Neuron (in vitro differentiated cells): ENCODE measurements around the gene SARNP.

Experiments
- H2AFZ ChIP-seq: one replicate; pipeline ENCODE4 v1.6.1; 2013; ENCODE audit warnings: low read depth, mild to moderate bottlenecking, inconsistent platforms, low read length, moderate library complexity
- H3K27me3 ChIP-seq: one replicate; pipeline ENCODE4 v1.6.1; 2013; ENCODE audit warnings: low read length; ENCODE audit not compliant: insufficient read depth
- H3K36me3 ChIP-seq: one replicate; pipeline ENCODE4 v1.6.1; 2013; ENCODE audit warnings: low read length; ENCODE audit not compliant: insufficient read depth
- H3K4me1 ChIP-seq: one replicate; pipeline ENCODE4 v1.6.1; 2013; ENCODE audit warnings: low read length; ENCODE audit not compliant: insufficient read depth
- H3K4me3 ChIP-seq: 2 replicates; pipeline ENCODE4 v1.5.1; 2013; ENCODE audit warnings: mild to moderate bottlenecking, low read length, moderate library complexity
- H3K9me3 ChIP-seq: one replicate; pipeline ENCODE4 v1.6.1; 2013; ENCODE audit warnings: low read length

SARNP gene

DNA sequence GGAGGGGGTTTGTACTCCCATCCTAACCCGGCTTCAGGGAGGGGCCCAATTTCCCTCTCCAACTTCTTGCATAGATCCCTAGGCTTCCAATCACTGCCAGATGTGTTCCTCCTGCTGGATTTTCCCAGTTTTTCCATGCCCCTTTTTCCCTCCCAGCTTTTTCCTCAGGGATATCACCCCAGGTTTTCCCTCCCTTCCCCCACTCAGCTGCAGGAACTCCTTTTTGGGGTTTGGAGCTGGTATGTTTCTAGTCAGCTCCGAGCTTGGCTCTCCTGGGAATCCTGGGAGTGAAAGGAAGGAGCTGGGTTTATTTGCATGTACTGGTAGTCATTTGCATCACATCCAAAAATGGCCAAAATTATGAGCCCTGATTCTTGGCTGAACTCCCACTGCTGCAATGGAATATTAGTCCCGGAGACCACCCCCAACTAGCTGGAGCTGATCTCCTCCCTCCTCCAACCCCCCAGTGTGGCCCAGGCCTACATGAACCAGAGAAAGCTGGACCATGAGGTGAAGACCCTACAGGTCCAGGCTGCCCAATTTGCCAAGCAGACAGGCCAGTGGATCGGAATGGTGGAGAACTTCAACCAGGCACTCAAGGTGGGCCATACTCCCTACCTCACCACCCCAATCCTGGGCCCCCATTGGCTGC is 98.8 kb downstream of the SARNP start:
- H3K9me3 ChIP-seq = no peaks in the 10 kb centered on the region
- no peak overlapping the region for H3K4me3 ChIP-seq
- H3K4me1 ChIP-seq = peaks cover 24% of the 10 kb centered on the region
- no peaks in the 10 kb centered on the region for H3K27me3 ChIP-seq
- H3K36me3 ChIP-seq = peaks cover 7% of the 10 kb centered on the region
- H2AFZ ChIP-seq = no peak overlapping the region

DNA sequence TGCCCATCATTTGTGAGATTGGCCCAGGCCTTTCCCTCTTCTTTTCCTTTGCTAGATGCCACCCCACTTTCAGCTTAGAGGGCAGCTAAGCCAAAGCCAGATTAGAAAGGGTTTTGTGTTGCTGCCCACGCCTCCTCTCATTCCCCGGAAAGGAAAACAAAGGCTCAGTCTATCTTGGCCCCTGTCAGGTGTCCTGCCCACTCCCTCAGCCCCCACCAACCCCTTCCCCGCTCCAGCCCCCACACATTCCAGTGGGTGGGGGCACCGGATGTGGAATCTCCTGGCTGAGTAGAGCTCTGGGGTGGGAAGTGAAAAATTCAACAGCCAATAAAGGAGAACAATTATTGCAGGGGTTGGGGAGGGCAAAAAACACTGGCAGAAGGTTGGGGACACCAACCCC is 99.5 kb downstream of the SARNP start:
- no peak overlapping the region for H3K4me3 ChIP-seq

DNA sequence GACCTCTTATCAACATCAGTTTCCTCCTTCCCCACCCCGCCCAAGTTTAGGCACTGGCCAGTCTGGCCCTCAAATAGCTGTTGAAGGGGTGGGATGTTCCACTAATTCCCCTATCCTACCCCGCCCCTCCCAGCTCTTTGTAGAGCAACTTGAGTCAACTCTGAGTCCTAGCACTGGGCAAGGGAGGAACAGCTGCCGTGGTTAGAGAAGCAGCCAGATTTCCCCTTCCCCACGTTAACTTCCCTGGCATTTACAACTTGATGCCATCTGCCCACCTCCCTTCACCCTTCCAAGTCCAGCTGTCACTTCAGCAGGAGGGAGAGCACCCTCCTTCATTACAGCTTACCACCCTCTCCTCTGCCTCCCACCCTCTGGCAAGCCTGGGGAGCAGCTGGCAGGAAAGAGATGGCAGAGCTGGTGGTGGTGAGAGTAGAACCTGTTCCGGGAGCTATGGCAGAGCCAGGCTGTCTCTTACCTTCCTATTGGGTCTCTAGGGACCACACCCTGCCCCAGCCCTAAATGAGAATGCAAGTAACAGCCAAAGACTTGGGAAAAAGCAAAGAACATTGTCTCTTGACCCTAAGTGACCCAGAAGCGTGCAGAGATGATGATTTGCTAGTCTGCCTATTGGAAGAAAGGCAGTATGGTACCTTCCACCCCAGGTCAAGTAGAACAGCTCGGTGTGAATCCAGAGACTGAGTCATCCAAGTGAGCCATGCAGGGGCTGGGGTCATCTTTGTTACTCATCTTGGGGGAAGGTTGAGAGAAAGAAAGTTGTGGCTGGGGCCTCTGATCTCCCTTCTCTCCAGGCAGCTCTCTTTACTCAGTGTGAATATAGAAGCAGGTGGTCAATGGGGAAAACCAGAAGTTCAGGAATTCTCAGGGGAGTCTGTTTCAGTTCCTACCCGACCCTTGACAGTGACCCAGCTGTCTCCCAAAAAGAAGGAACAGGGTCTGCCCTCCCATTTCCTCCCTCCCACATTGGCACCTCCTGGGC is 100.2 kb downstream of the SARNP start:
- no peaks in the 10 kb centered on the region for H3K9me3 ChIP-seq
- H3K4me1 ChIP-seq = peaks cover 24% of the 10 kb centered on the region
- H3K27me3 ChIP-seq = no peaks in the 10 kb centered on the region
- no peak overlapping the region for H2AFZ ChIP-seq
- H3K36me3 ChIP-seq = peaks cover 7% of the 10 kb centered on the region
- H3K4me3 ChIP-seq = peak overlapping the region; percentile 86

More for the DNA sequence above, 99.5 kb downstream of the SARNP start:
- peaks cover 7% of the 10 kb centered on the region for H3K36me3 ChIP-seq
- H3K4me1 ChIP-seq = peaks cover 24% of the 10 kb centered on the region
- no peaks in the 10 kb centered on the region for H3K9me3 ChIP-seq
- no peaks in the 10 kb centered on the region for H3K27me3 ChIP-seq
- no peak overlapping the region for H2AFZ ChIP-seq

DNA sequence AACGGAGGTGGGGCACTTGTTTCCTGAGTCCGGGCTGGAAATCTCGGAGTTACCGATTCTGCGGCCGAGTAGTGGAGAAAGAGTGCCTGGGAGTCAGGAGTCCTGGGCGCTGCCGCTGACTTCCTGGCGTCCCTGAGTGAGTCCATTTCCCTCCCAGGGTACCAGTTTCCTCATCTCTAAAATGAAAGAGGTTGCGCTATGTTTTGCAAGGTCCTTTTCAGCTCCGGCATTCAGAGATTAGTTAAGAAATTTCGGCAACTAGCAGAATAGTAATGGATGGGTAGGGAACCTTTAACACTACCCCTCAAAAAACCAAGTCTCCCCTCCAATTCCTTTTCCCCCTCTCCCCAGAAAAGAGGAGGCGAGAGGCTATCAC is 101.0 kb downstream of the SARNP start:
- peak overlapping the region; percentile 86 for H3K4me3 ChIP-seq
- no peaks in the 10 kb centered on the region for H3K9me3 ChIP-seq
- peaks cover 2% of the 10 kb centered on the region for H3K27me3 ChIP-seq
- peaks cover 24% of the 10 kb centered on the region for H3K4me1 ChIP-seq
- peaks cover 5% of the 10 kb centered on the region for H3K36me3 ChIP-seq
- H2AFZ ChIP-seq = peak overlapping the region; percentile 89

DNA sequence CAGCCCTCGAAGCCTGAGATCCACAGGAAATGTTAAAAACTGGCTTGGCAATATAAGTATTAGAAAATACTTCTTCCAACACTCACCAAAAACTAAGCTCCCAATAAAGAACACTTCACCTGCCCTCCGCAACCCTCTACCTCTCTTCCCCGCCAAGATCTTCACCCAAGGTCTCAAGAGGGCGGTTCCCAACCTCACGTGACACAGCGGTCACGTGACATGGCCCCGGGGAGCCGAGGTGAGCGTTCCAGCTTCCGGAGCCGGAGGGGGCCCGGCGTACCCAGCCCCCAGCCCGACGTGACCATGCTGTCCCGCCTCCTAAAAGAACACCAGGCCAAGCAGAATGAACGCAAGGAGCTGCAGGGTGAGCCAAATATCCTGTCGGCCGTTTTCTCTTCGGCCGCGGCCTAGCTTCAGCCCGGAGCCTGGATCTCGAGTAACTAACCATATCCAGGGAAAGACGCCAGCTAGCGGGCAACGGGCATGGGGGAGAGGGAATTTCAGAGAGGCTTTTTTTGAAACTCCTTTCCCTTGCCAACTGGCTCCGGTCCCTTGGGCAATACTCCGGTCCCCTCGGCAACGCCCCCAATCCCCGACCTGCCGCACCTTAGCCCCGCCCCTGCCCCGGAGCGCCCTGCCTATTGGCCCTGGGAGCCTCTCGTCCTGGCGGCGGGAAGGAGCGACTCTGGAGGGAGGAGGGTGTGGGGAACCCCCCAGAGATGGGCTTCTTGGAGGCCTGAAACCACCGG is 101.5 kb downstream of the SARNP start, which contains the start of gene BLOC1S1:
TSS of gene BLOC1S1 (plus strand) at position 214 of the 749 bp plus-strand sequence. CDS start at position 220, 6 bp downstream.
- Histone ChIP-seq H3K36me3 (peaks cover 5% of the 10 kb centered on the region), H3K4me1 (peaks cover 24% of the 10 kb centered on the region), H3K27me3 (peaks cover 2% of the 10 kb centered on the region), H3K4me3 (peak within 1 kb of the TSS; percentile 86), H2AFZ (peak within 1 kb of the TSS; percentile 89), H3K9me3 (no peaks in the 10 kb centered on the region)

DNA sequence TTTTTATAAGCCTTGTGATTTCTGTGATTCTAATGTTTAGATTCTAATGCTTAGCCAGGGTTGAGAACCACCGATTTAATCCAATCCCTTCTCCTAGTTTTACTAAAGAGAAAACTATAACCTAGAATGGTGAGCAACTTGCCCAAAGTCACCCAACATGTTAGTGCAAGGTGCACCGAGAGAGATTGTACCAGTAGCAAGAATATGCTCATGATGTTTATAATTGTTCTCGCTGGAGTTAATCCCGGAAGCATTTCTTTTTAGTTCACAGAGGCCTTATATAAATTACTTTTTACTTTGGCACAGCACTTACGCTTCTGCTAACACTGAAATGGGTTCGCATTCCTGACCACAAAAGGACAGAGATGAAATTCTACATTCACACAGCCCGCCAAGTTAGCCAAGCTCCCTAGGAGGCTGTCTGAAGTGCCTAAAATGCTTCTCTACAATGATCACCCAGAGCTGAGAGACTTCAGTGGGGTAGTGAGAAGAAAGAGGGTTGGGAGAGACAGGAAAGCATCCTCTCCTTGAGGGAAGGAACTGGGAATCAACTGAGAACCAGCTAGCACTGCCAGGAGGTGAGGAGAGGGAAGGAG is 102.3 kb downstream of the SARNP start:
- Histone ChIP-seq H3K4me1 (peaks cover 24% of the 10 kb centered on the region), H3K27me3 (peaks cover 2% of the 10 kb centered on the region), H3K36me3 (peaks cover 1% of the 10 kb centered on the region), H3K4me3 (peak overlapping the region; percentile 86), H3K9me3 (no peaks in the 10 kb centered on the region), H2AFZ (peak overlapping the region; percentile 89)

DNA sequence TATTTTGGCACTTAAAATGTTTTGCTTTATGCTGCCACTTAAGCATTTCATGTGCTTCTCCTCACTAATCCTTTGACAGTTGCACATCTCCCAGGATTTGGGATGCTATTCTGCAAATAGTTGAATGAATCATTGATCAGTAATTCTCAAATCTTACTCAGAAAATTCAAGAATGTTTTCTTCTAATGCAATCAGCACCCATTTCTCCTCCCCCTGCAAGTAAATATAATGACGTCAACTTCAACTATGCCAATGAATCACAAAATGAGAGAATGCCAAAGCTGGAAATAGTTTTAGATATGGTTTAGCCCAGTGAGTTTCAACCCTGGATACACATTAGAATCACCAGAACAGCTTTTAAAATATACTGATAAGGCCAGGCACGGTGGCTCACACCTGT is 103.8 kb downstream of the SARNP start:
- Histone ChIP-seq H3K27me3 (peaks cover 6% of the 10 kb centered on the region), H2AFZ (no peak overlapping the region), H3K9me3 (no peaks in the 10 kb centered on the region), H3K4me3 (no peak overlapping the region), H3K36me3 (no peaks in the 10 kb centered on the region), H3K4me1 (peaks cover 24% of the 10 kb centered on the region)

DNA sequence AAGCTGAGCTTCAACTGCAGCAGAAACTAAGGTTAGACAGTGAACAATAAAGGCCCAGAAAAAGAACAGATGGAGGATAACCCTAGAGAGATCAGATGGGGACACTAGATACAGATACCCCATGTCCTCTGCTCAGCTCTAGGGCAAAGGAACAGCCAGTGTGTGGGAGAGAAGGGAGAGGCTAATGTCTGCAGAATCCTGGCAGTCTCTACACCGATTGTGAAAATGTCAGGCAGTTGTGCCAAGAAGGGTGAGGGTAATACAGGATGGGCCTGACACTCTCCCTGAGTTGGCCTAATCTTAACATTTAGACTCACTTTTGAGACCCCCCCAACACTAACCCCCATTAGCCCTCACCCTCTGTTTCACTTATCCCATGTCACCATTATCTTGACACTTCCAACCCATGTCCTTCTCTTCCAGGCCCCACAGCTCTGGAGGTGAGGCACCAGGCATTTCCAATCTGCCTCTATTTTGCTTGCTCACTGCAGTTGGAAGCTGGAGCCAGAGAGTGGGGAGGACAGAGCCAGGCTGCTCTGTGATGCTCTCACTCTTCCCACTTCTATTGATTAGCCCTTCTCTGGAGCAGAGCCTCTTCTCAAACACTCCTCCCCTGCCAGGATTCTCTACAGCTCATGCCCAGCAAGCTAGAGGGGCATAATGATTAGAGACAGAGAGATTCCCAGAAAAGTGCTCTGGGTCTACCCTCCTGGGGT is 104.7 kb downstream of the SARNP start:
- no peaks in the 10 kb centered on the region for H3K36me3 ChIP-seq
- H3K9me3 ChIP-seq = no peaks in the 10 kb centered on the region
- H3K4me1 ChIP-seq = peaks cover 22% of the 10 kb centered on the region
- H2AFZ ChIP-seq = no peak overlapping the region
- H3K27me3 ChIP-seq = peaks cover 8% of the 10 kb centered on the region
- H3K4me3 ChIP-seq = no peak overlapping the region

DNA sequence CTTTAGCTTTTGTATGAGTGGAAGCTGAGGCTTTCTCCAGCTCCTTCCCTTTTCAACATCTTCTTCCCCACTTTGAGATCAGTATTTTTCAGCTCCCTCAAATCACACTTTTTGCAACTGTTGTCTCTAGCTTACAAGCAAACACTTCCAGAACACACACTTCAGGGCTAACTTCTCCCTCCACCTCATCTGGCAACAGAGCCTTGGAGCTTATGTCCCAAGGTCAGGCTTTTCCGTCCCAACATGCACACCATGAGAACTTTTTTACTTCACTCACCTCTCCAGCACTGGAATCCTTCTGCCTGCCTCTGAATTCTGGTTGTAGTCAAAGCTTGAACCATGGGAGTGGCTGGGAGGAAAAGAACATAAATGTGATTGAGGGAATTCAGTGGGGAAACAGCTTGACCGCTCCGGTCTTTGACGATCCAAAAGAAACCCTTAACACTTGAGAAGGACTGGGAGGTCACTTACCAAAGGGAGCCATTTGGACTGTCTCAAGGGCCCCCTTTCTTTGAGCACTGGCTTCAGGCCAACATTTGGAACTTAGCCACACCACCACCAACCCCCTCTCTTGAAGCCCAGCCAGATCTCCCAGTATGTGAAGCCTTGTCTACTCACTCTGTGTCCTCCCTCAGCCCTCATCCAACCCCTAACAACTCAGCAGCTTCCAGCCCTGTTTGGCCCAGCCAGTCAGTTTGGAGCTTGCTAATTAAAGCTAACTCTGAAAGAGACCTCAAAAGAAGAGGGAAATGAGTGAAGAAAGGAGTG is 105.6 kb downstream of the SARNP start:
- no peak overlapping the region for H3K4me3 ChIP-seq
- no peaks in the 10 kb centered on the region for H3K36me3 ChIP-seq
- H3K4me1 ChIP-seq = peaks cover 19% of the 10 kb centered on the region
- peaks cover 8% of the 10 kb centered on the region for H3K27me3 ChIP-seq
- H3K9me3 ChIP-seq = no peaks in the 10 kb centered on the region
- H2AFZ ChIP-seq = no peak overlapping the region

DNA sequence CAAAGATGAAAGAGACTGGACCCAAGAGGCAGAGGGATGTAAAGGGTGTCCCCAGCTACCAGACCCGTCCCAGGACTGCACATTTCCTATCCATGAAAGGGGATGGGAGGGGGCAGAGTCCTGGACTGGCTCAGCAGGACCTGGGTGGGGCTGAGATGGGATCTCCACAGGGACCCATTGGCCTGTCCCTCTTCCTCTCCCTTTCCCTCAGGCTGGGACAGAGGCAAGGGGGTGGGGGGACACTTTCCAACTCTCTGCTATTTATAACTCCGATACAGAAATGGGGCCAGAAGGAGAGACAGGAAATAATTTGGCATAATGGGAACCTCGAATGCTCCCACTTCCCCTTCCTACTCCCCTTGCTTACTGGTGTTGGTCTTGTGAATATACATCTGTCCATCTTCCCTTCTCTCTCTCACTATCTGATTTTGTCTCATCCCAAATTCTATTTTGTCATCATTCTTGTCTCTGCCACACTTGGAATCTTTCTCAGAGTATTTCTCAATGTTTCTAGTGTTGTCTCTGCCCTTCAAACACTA is 108.8 kb downstream of the SARNP start:
- peak overlapping the region; percentile 72 for H3K4me3 ChIP-seq
- H3K27me3 ChIP-seq = peaks cover 11% of the 10 kb centered on the region

DNA sequence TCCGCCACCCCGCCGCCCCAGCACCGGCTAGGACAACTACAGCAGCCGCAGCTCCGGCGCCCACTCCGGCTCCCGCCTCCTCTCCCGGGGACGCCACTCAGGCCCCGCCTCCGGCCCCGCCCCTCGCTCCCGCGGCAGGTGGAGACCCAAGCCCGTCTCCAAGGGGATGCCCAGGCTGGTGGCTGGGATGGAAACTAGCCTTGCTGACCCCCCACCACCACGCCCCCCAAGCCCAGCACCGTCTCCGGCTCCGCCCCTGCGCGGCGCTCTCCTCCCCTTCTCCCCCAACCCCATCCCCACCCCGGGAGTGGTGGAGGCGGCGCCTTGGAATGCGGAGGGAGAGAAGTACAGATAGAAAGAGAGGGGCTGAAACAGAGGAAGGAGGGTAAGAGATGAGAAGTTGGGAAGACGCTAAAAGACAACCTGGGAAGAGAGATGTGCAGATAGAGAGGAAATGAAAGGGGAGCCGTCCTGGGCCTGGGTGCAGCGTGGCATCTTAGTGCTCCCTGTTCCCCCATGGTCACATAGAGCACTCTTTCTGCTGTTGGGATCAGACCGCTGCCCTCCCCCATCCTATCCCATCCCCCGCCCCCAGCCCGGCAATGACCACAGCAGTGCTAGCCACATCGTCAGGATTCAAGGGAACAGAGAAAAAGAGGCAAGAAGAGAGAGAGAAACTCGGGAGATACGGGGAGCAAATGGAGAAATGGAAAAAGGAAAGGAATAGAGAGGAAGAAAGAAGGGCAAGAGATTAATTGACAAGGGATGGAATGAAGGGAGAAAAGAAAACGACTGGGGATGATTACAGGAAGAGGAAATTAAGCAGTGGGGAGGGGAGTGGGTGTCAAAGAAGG is 109.5 kb downstream of the SARNP start, which contains the start of gene ITGA7:
TSS of gene ITGA7 (minus strand) at position 64 of the 854 bp plus-strand sequence. CDS start 222 bp downstream, outside the sequence.
- no peaks in the 10 kb centered on the region for H3K9me3 ChIP-seq
- peak within 1 kb of the TSS; percentile 72 for H3K4me3 ChIP-seq
- H3K36me3 ChIP-seq = no peaks in the 10 kb centered on the region
- H2AFZ ChIP-seq = peak within 1 kb of the TSS; percentile 82
- H3K27me3 ChIP-seq = peaks cover 11% of the 10 kb centered on the region
- peaks cover 26% of the 10 kb centered on the region for H3K4me1 ChIP-seq

More for the DNA sequence above, 108.8 kb downstream of the SARNP start:
- Histone ChIP-seq H3K4me1 (peaks cover 26% of the 10 kb centered on the region), H2AFZ (peak overlapping the region; percentile 13), H3K9me3 (no peaks in the 10 kb centered on the region), H3K36me3 (no peaks in the 10 kb centered on the region)
